NCI-H2107 treated with DMSO at 0.1 percent for 48 hours (cell line): ENCODE measurements around the gene SH2D6.
"Not testable (repeated sequence)": the region's sequence is repeated elsewhere in the genome, so short reads cannot be mapped to it uniquely, and the experiment has no call there.

Experiments used
- DNase-seq: peaks from one replicate; lab custom pipeline; 2025; ENCODE audit not compliant: unreplicated experiment; lab: John Stamatoyannopoulos, UW

SH2D6 gene

GRCh38 chr2:85439025-85439472, 20.5 kb downstream of the SH2D6 start:
- DNase-seq: no peak

GRCh38 chr2:85439569-85439968, 21.1 kb downstream of the SH2D6 start:
- not testable (repeated sequence) for DNase-seq

GRCh38 chr2:85439986-85440385, 21.5 kb downstream of the SH2D6 start:
- no peak for DNase-seq

GRCh38 chr2:85440729-85441128, 22.2 kb downstream of the SH2D6 start:
- no peak for DNase-seq

- DNase-seq: no peak
These were observed 23.4 kb downstream of the SH2D6 start for GRCh38 chr2:85441864-85442263.

GRCh38 chr2:85444629-85445172, 26.2 kb downstream of the SH2D6 start:
- DNase-seq: no peak

- DNase-seq: peak; percentile 59
These were observed 27.1 kb downstream of the SH2D6 start for GRCh38 chr2:85445316-85446295.

GRCh38 chr2:85446296-85447221, 28.0 kb downstream of the SH2D6 start:
- peak; percentile 11 for DNase-seq

- DNase-seq: no peak
These were observed 28.7 kb downstream of the SH2D6 start for GRCh38 chr2:85447222-85447585.

GRCh38 chr2:85448461-85449213, 30.1 kb downstream of the SH2D6 start:
- no peak for DNase-seq

GRCh38 chr2:85449214-85449588, 30.7 kb downstream of the SH2D6 start:
- no peak for DNase-seq

GRCh38 chr2:85452237-85452636, 33.7 kb downstream of the SH2D6 start:
- no peak for DNase-seq

GRCh38 chr2:85453571-85453970, 35.1 kb downstream of the SH2D6 start:
- no peak for DNase-seq

- DNase-seq: no peak
These were observed 37.1 kb downstream of the SH2D6 start for GRCh38 chr2:85455552-85456090.

- no peak for DNase-seq
These were observed 38.5 kb downstream of the SH2D6 start for GRCh38 chr2:85457043-85457442.

GRCh38 chr2:85457877-85458316, 39.4 kb downstream of the SH2D6 start:
- no peak for DNase-seq

GRCh38 chr2:85458601-85459563, 40.4 kb downstream of the SH2D6 start:
- no peak for DNase-seq

GRCh38 chr2:85459771-85460170, 41.3 kb downstream of the SH2D6 start:
- DNase-seq: no peak

GRCh38 chr2:85462322-85462721, 43.8 kb downstream of the SH2D6 start:
- no peak for DNase-seq
